HFFc6 (cell line): Measurements from ENCODE around the gene OAF. TPM values are rescaled to one million over a fixed set of nuclear protein-coding genes. Genes with fewer than 3 reads are reported as not detected.

Experiments
- DNase-seq: peaks from one replicate; pipeline ENCODE4 v3.0.0-alpha.2; 2018
- H3K27ac Mint-ChIP-seq: 2 replicates; pipeline ENCODE4 v1.8.0; 2020; ENCODE audit warnings: mild to moderate bottlenecking, mixed read lengths
- H3K27me3 Mint-ChIP-seq: 2 replicates; pipeline ENCODE4 v1.8.0; 2021; ENCODE audit warnings: mild to moderate bottlenecking, moderate library complexity, mixed read lengths; ENCODE audit not compliant: insufficient read depth
- H3K36me3 Mint-ChIP-seq: 2 replicates; pipeline ENCODE4 v1.8.0; 2021; ENCODE audit warnings: low read depth, mixed read lengths
- H3K4me1 Mint-ChIP-seq: 2 replicates; pipeline ENCODE4 v1.8.0; 2020; ENCODE audit warnings: low read depth, mixed read lengths
- H3K4me3 Mint-ChIP-seq: 2 replicates; pipeline ENCODE4 v1.8.0; 2020; ENCODE audit warnings: mild to moderate bottlenecking, moderate library complexity, mixed read lengths
- H3K9me3 Mint-ChIP-seq: 2 replicates; pipeline ENCODE4 v1.8.0; 2020; ENCODE audit warnings: mild to moderate bottlenecking, mixed read lengths
- CTCF ChIP-seq: fragments of 200-600 bp; sonication (generic); IDR thresholded peaks from 2 replicates; pipeline ENCODE4 v1.5.0; 2021; ENCODE audit warnings: antibody characterized with exemption, mild to moderate bottlenecking
- total RNA-seq, 6 experiments: library from RNA; stranded (reverse); fragmentation: NEBNext Ultra II Directional; extraction: Animal tissue kit (Norgen Biotek cat#: 25700); gene quantifications; 2 replicates in 1 of 6; 3 replicates in 5 of 6; pipeline ENCODE4 v1.2.3, GENCODE V29; 2021

The OAF gene
- total RNA-seq, 6 experiments from 2014 or later: 111 to 143 (median 123) TPM

GRCh38 chr11:120169981-120170698, 40.7 kb upstream of the OAF start:
- no peaks in the 10 kb centered on the region; the same call in 1 of the 2 replicates for H3K9me3 Mint-ChIP-seq
- H3K4me1 Mint-ChIP-seq: no peaks in the 10 kb centered on the region
- TF ChIP-seq CTCF: no peak
- peaks cover 31% of the 10 kb centered on the region for H3K27me3 Mint-ChIP-seq
- H3K27ac Mint-ChIP-seq: no peak overlapping the region
- H3K36me3 Mint-ChIP-seq: no peaks in the 10 kb centered on the region
- no peak for DNase-seq
- no peak overlapping the region for H3K4me3 Mint-ChIP-seq

- Mint-ChIP-seq H3K4me1 (no peaks in the 10 kb centered on the region), H3K27ac (no peak overlapping the region), H3K27me3 (peaks cover 29% of the 10 kb centered on the region), H3K36me3 (no peaks in the 10 kb centered on the region), H3K4me3 (no peak overlapping the region), H3K9me3 (no peaks in the 10 kb centered on the region; the same call in 1 of the 2 replicates)
- no peak for DNase-seq
- peak; percentile 12; the same call in 1 of the 2 replicates for TF ChIP-seq CTCF
These were observed 40.0 kb upstream of the OAF start for GRCh38 chr11:120170741-120171261.

- Mint-ChIP-seq H3K36me3 (no peaks in the 10 kb centered on the region), H3K9me3 (no peaks in the 10 kb centered on the region), H3K4me1 (no peaks in the 10 kb centered on the region), H3K27ac (no peak overlapping the region), H3K4me3 (no peak overlapping the region), H3K27me3 (peaks cover 25% of the 10 kb centered on the region)
- TF ChIP-seq CTCF: peak; percentile 93
- peak; percentile 53 for DNase-seq
These were observed 38.5 kb upstream of the OAF start for GRCh38 chr11:120172054-120172911.

DNA sequence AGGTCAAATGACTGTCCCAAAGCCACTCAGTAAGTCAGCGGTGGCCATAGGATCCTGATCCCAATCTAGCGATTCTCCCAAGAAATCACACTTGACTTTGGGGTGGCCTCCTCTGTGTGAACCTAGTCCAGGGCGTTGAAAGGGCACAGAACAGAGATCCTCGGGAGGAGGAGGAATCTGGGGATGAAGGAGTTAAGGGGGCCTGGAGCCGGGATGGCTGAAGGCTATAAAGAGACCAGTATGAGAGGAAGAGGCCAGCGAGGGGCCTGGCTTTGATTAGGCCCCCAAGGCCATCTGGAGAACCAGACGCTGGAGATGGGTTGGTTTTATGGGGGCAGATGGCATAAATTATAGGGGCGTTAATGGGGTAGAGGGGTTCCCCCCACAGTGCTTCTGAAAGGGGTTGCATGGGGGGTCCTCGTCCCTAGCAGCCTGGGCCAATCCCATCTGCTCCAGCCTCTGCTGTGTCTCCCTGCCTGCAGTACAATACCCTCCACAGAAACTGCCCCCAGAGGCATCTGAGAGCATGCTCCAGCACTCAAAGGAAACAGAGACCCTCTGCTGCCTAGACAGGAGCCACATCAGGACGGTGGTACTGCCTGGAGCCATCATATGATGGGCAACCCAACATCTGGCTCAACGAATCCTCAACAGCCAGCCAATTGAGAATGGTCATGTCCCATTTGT, 37.7 kb upstream of the OAF start:
- Mint-ChIP-seq H3K9me3 (no peaks in the 10 kb centered on the region), H3K27ac (no peak overlapping the region), H3K4me3 (no peak overlapping the region), H3K4me1 (peaks cover 7% of the 10 kb centered on the region), H3K27me3 (peaks cover 17% of the 10 kb centered on the region), H3K36me3 (no peaks in the 10 kb centered on the region)
- TF ChIP-seq CTCF: no peak
- DNase-seq: no peak

DNA sequence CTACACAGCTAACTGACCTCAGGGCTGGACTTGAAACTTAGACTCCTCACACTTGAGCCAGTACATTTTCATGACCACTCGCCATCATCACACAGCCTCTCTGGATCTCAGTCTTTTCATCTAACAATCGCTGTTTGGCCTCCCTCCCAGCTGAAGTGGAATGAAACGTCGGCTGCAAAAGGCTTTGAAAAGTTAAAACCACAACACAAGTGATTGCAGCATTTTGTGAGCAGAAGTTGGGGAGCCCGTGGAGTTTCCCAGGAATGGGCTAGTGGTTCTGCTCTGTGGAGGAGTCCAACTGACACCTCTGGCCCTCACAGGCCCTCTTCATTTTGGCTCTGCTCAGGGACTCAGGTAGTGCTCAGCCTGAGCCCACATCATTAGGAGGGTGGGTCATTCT, 37.0 kb upstream of the OAF start:
- H3K4me1 Mint-ChIP-seq: peaks cover 14% of the 10 kb centered on the region
- no peaks in the 10 kb centered on the region for H3K9me3 Mint-ChIP-seq
- H3K27ac Mint-ChIP-seq: no peak overlapping the region
- no peak for TF ChIP-seq CTCF
- H3K36me3 Mint-ChIP-seq: no peaks in the 10 kb centered on the region
- no peak for DNase-seq
- peaks cover 15% of the 10 kb centered on the region for H3K27me3 Mint-ChIP-seq
- no peak overlapping the region for H3K4me3 Mint-ChIP-seq
